NT2/D1 (cell line): ENCODE data around the gene PRKCH.

ENCODE experiments used
- DNase-seq: peaks from one replicate; pipeline ENCODE4 v3.0.0-alpha.2; 2011; ENCODE audit warnings: low read depth, low spot score
- H3K27me3 ChIP-seq: 2 replicates; pipeline ENCODE4 v1.6.0; 2011; ENCODE audit warnings: mild to moderate bottlenecking; ENCODE audit not compliant: insufficient read length, insufficient read depth
- H3K36me3 ChIP-seq: 2 replicates; pipeline ENCODE4 v1.6.1; 2011; ENCODE audit warnings: mild to moderate bottlenecking, low read length, mixed read lengths; ENCODE audit not compliant: insufficient read depth, insufficient read length
- H3K4me1 ChIP-seq: 2 replicates; pipeline ENCODE4 v1.5.1; 2011; ENCODE audit not compliant: insufficient read depth, insufficient read length
- H3K4me3 ChIP-seq: 2 replicates; pipeline ENCODE4 v1.5.1; 2011; ENCODE audit warnings: low read depth; ENCODE audit not compliant: insufficient read length
- H3K9ac ChIP-seq: 2 replicates; pipeline ENCODE4 v1.6.0; 2011; ENCODE audit warnings: low read depth; ENCODE audit not compliant: insufficient read length
- H3K9me3 ChIP-seq: 2 replicates; pipeline ENCODE4 v1.5.1; 2011; ENCODE audit warnings: mild to moderate bottlenecking, low read length; ENCODE audit not compliant: insufficient read depth
- SUZ12 ChIP-seq: IDR thresholded peaks from 2 replicates; pipeline ENCODE4 v1.6.1; 2011; ENCODE audit not compliant: insufficient read length, insufficient read depth; ENCODE audit errors: extremely low read depth
- YY1 ChIP-seq: IDR thresholded peaks from 2 replicates; pipeline ENCODE4 v1.6.1; 2011; ENCODE audit not compliant: insufficient read length, insufficient read depth
- ZNF274 ChIP-seq: IDR thresholded peaks from 2 replicates; pipeline ENCODE4 v1.6.1; 2011; ENCODE audit warnings: mild to moderate bottlenecking, low read depth, low read length

PRKCH gene

DNA sequence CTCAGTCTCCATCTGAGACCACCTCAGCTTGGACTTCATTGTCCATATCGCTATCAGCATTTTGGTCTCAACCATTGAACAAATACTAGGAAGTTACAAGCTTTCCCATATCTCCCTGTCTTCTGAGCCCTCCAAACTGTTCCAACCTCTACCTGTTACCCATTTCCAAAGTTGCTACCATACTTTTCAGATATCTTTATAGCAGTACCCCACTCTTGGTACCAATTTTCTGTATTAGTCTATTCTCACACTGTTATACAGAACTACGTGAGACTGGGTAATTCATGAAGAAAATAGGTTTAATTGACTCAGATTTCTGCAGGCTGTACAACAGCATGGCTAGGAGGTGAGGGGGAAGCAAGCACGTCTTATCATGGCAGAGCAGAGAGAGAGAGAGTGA lies 53.8 kb downstream of the PRKCH start:
- no peak for DNase-seq
- TF ChIP-seq YY1 (no peak), SUZ12 (no peak), ZNF274 (no peak)
- no peak overlapping the region for H3K4me3 ChIP-seq
- no peaks in the 10 kb centered on the region for H3K4me1 ChIP-seq
- H3K36me3 ChIP-seq, result no peaks in the 10 kb centered on the region
- no peaks in the 10 kb centered on the region for H3K27me3 ChIP-seq
- H3K9me3 ChIP-seq, result peaks cover 21% of the 10 kb centered on the region; the same call in 1 of the 2 replicates
- H3K9ac ChIP-seq, result no peak overlapping the region

DNA sequence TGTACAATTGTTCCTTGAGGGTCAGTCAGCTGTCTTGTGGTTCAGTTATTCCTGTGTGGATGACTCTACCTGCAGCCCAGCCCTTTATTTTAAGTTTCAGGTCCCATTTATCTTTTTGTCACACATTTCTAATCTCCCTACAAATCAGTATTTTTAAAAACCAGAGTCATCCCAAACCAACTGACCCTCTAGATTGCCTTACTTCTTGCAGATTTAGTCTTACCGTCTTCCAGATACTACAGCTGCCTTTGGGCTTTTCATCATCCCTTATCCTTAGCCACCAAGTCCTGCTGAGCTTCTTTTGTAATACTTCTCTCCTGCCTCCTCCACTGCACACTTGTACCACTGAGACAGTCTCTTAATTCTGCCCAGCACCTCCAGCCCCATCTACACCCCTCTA lies 54.9 kb downstream of the PRKCH start:
- Histone ChIP-seq H3K9ac (no peak overlapping the region), H3K4me1 (no peaks in the 10 kb centered on the region), H3K4me3 (no peak overlapping the region), H3K9me3 (peaks cover 21% of the 10 kb centered on the region; the same call in 1 of the 2 replicates), H3K36me3 (no peaks in the 10 kb centered on the region), H3K27me3 (no peaks in the 10 kb centered on the region)
- TF ChIP-seq YY1 (no peak), ZNF274 (no peak), SUZ12 (no peak)
- DNase-seq, result no peak

DNA sequence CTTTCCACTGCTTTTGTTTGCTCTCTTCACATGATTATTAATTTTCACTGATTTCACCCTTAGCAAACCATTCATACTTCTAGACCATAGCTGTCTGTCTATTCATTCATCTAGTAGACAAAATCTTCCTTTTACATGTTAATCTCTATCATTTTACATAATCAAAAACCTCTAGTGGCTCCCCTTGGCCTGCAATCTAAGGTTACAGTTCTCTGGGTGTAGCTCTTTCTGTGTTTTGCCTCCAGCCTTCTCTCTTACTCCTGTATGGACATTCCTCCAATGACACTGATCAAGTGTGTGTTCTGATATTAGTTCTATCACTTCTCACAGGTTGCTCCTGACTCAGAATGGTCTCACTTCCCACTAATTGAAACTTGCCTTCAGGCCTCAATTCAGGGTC lies 56.4 kb downstream of the PRKCH start:
- TF ChIP-seq SUZ12 (no peak), ZNF274 (no peak)
- no peak for DNase-seq
- Histone ChIP-seq H3K4me1 (peaks cover 3% of the 10 kb centered on the region), H3K4me3 (no peak overlapping the region), H3K27me3 (no peaks in the 10 kb centered on the region), H3K9ac (no peak overlapping the region), H3K9me3 (peaks cover 21% of the 10 kb centered on the region; the same call in 1 of the 2 replicates), H3K36me3 (no peaks in the 10 kb centered on the region)

DNA sequence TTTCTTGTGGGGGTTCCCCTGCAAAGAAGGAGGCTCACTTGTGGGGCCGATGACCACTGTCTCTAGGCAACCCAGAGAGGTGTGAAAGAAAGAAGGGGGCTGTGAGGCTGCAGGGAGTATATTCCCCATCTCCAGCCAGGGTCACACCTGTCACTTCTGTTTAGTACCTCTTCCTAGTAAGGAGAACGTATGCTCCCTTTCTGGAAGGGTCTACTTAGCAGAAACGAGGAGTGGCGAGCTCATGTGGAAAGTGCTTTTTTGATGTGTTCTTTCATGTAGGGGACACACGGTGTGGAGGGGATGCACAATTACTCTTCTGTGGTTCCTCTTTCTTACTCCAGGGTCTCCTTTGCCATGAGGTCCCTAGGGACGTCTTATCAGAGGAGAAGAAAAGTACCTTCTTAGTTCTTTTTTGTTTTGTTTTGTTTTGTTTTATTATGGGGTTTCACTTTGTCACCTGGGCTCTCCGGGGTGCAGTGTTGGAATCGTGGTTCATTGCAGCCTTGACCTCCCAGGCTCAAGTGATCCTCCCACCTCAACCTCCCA lies 58.3 kb downstream of the PRKCH start:
- peaks cover 3% of the 10 kb centered on the region; the same call in 1 of the 2 replicates for H3K9me3 ChIP-seq
- TF ChIP-seq SUZ12 (no peak), YY1 (no peak), ZNF274 (no peak)
- DNase-seq, result no peak

DNA sequence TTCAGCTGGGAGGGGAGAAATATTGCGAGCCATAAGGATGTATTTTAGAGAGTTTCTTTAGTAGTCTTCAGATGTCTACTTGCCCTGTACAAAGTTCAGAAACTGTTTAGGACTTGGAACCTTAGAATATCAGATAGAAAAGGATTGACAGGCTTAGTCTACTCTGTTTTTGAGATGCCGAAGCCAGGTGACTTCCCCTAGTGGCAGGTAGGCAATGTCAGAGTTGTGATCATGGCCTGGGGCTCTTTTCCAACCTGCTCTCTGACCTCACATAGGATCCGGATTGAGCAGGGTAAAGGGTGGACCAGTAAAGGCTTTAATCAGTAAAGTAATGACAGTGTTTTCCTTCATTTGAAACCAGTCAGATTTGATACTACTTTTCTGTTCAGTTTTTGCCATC lies 59.6 kb downstream of the PRKCH start:
- no peak for DNase-seq

More for the DNA sequence above, 58.3 kb downstream of the PRKCH start:
- Histone ChIP-seq H3K27me3 (no peaks in the 10 kb centered on the region), H3K4me3 (no peak overlapping the region), H3K36me3 (no peaks in the 10 kb centered on the region), H3K4me1 (peaks cover 3% of the 10 kb centered on the region), H3K9ac (no peak overlapping the region)

DNA sequence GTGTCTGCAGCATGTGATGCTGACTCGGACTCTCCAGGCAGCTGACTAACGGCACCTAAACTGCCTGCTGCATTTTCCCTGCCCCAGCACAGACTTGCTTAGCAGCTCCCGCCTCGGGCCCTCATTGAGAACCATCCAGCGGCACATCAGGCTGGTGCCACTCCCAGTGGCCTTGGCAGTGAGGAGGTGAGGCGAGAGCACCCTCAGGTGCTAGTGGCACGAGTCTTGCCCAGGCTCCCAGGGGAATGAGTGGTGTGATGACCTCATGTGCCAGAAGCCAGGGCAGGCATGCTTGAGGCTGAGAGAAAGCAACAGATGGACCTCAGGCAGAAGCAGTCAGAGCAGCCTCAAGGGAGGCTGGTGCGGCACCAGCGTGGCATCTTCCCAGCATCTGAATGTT lies 60.2 kb downstream of the PRKCH start:
- H3K4me1 ChIP-seq, result peaks cover 3% of the 10 kb centered on the region
- H3K27me3 ChIP-seq, result no peaks in the 10 kb centered on the region
- DNase-seq, result no peak
- no peak for TF ChIP-seq YY1
- TF ChIP-seq ZNF274, result no peak
- TF ChIP-seq SUZ12, result no peak
- H3K36me3 ChIP-seq, result no peaks in the 10 kb centered on the region
- H3K4me3 ChIP-seq, result no peak overlapping the region
- H3K9ac ChIP-seq, result no peak overlapping the region
- no peaks in the 10 kb centered on the region for H3K9me3 ChIP-seq

More for the DNA sequence above, 59.6 kb downstream of the PRKCH start:
- H3K9ac ChIP-seq, result no peak overlapping the region
- H3K36me3 ChIP-seq, result no peaks in the 10 kb centered on the region
- H3K9me3 ChIP-seq, result no peaks in the 10 kb centered on the region
- peaks cover 3% of the 10 kb centered on the region for H3K4me1 ChIP-seq
- no peak overlapping the region for H3K4me3 ChIP-seq
- no peak for TF ChIP-seq SUZ12
- no peak for TF ChIP-seq YY1
- TF ChIP-seq ZNF274, result no peak
- H3K27me3 ChIP-seq, result no peaks in the 10 kb centered on the region

DNA sequence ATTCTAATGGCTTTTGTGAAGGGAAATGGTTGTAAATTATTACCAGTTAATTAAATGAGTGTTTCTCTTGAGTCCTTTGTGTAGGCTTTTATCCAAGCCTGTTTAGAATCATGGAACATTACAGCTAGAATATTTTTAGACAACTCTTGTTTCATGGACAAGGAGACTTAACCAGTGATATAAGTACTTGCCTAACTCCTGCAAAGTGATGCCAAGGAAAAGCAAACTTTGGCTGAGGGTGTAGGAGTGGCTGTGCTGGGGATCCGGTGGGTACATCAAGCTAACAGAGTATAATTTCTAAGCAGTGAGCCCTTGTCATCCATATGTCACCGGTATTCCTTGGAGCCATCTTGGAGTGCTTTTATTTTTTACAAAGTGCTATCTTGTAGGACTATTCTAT lies 61.5 kb downstream of the PRKCH start:
- no peak overlapping the region for H3K9ac ChIP-seq
- H3K27me3 ChIP-seq, result no peaks in the 10 kb centered on the region
- no peak for TF ChIP-seq YY1
- TF ChIP-seq SUZ12, result no peak
- no peak for TF ChIP-seq ZNF274
- DNase-seq, result no peak
- H3K9me3 ChIP-seq, result no peaks in the 10 kb centered on the region
- no peak overlapping the region for H3K4me3 ChIP-seq
- peaks cover 3% of the 10 kb centered on the region for H3K4me1 ChIP-seq
- no peaks in the 10 kb centered on the region for H3K36me3 ChIP-seq
